GM19193 (cell line): Measurements from ENCODE around the gene KRABD2.

Source experiments
- POLR2A ChIP-seq: IDR thresholded peaks from 4 replicates; pipeline ENCODE4 v1.6.1; 2011; ENCODE audit not compliant: insufficient read depth, insufficient read length; ENCODE audit errors: extremely low read depth

Gene KRABD2

GRCh38 chr17:8345951-8346665, 30.4 kb downstream of the KRABD2 start:
- no peak for TF ChIP-seq POLR2A

GRCh38 chr17:8345052-8345690, 31.3 kb downstream of the KRABD2 start:
- no peak for TF ChIP-seq POLR2A

- TF ChIP-seq POLR2A = no peak
These were observed 35.0 kb downstream of the KRABD2 start for GRCh38 chr17:8341456-8341855.

DNA sequence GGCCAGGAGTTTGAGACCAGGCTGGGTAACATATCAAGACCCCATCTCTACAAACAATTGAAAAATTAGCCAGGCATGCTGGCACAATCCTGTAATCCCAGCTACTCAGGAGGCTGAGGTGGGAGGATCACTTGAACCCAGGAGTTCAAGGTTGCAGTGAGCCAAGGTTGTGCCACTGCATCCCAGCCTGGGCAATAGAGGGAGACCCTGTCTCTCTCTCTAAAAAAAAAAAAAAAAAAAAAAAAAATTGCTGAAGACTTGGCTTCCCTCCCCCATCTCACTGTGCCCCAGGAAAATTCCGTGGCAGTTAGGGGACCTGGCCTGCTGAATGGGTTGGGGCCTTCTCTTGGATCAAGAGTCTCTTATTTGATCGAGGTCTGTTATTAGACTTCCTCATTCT, 37.0 kb downstream of the KRABD2 start, which contains the start of gene ODF4:
ODF4 (plus strand) TSS at position 301 of the 400 bp plus-strand sequence. CDS start 212 bp downstream, outside the sequence.
- TF ChIP-seq POLR2A = no peak

- no peak for TF ChIP-seq POLR2A
These were observed 37.8 kb downstream of the KRABD2 start for GRCh38 chr17:8338753-8339140.

GRCh38 chr17:8337802-8338752, 38.4 kb downstream of the KRABD2 start:
- no peak for TF ChIP-seq POLR2A

DNA sequence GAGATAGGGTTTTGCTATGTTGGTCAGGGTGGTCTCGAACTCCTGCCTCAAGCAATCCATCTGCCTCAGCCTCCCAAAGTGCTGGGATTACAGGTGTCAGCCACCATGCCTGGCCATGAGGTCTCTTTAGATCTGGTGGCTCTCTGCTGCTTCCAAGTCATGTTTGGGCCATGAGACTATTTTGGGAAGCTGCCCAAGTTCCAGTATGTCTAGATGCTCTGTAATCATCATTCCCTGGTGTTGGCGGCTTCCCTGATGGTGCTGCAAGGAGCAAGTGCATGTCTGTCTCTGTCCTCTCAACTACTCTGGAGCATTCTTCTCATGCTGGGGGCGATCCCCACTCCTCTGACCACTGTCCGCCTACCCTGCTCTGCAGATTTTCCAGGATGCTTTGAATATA, 43.2 kb downstream of the KRABD2 start:
- TF ChIP-seq POLR2A = no peak

GRCh38 chr17:8332688-8333087, 43.8 kb downstream of the KRABD2 start:
- TF ChIP-seq POLR2A = no peak

DNA sequence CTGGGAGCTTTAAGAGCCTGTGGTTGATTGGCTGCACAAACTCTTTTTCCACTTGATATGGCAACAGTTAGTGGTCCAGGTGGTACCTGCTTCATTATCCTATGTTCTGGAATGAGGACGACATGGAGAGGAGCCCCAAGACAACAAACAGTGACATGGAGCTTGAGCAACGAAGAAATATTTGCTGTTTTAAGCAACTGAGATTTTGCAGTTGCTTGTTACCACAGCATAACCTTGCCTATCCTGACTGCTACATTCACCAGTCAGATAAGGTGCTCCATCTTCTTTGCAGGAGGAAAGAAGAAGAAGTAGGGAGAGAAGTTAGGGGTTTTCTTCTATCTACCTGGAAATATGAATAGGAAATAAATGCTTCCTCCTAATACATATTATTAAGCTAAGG, 44.4 kb downstream of the KRABD2 start:
- TF ChIP-seq POLR2A = no peak

- TF ChIP-seq POLR2A = no peak
These were observed 49.2 kb downstream of the KRABD2 start for GRCh38 chr17:8327303-8327649.
